Stimulated activated CD8-positive, alpha-beta memory T cell treated with anti-CD3 and anti-CD28 coated beads, Interleukin-12 subunit alpha, Interleukin-12 subunit beta, amount 100 ng/mL, for 24 hours (primary cell): ENCODE measurements around the gene ANKZF1.
A peak's percentile ranks its signal among the peaks of the same experiment; 100 is the strongest.
"Not testable (repeated sequence)": the region's sequence is repeated elsewhere in the genome, so short reads cannot be mapped to it uniquely, and the experiment has no call there.

Source experiments
- DNase-seq: peaks from one replicate; pipeline ENCODE4 v3.0.0-alpha.2; 2020; ENCODE audit errors: extremely low read depth

ANKZF1 gene

DNA sequence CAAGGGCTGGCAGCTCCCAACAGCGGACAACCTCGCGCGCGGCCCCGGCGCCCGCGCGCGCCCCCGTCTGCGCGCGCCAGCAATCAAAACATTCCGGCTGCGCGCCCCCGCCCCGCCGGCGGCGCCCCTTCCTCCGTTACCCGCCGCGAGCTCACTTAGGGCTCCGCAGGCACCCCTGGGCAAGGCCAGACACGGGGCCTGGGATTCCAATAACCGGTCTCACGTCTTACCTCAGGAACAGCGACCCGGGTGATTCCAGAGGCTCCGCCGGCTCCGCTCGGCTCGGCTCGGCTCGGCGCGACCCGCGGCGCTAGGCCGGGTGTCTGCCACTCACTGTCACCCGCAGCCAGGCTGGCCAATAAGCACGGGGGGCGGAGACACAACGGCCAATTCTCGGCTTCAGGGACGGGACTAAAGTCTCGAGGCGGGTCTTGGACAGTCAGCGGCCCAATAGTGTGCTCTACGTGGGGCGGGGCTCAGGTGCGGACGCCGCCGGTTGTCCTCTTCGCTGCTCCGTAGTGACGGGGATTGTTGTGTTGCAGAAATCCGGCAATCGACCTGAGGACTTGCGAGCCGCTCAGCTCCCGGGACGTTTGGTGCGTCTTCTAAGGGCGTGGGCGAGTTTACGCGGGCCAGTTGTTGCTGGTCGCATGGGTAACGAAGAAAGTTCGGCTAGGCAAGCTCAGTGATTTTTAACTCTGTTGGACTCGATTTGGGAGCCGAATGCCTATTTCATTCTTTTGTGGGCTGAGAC, at the start of gene ANKZF1, which contains the start of gene ATG9A:
ANKZF1 (plus strand) TSS at position 502 of the 754 bp plus-strand sequence. CDS start 452 bp downstream, outside the sequence.
ATG9A (minus strand) TSS at position 332 of the 754 bp plus-strand sequence. CDS start 1,612 bp downstream, outside the sequence.
- peak; percentile 96 for DNase-seq

- DNase-seq = no peak
Measured at GRCh38 chr2:219180961-219181360, 48.6 kb upstream of the ANKZF1 start.

- no peak for DNase-seq
Measured at GRCh38 chr2:219181531-219181930, 48.1 kb upstream of the ANKZF1 start.

DNA sequence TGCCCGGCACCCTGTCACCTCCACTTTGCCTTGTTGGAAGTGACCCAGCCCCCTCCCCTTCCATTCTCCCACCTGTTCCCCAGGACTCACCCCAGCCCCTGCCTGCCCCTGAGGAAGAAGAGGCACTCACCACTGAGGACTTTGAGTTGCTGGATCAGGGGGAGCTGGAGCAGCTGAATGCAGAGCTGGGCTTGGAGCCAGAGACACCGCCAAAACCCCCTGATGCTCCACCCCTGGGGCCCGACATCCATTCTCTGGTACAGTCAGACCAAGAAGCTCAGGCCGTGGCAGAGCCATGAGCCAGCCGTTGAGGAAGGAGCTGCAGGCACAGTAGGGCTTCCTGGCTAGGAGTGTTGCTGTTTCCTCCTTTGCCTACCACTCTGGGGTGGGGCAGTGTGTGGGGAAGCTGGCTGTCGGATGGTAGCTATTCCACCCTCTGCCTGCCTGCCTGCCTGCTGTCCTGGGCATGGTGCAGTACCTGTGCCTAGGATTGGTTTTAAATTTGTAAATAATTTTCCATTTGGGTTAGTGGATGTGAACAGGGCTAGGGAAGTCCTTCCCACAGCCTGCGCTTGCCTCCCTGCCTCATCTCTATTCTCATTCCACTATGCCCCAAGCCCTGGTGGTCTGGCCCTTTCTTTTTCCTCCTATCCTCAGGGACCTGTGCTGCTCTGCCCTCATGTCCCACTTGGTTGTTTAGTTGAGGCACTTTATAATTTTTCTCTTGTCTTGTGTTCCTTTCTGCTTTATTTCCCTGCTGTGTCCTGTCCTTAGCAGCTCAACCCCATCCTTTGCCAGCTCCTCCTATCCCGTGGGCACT, 47.1 kb upstream of the ANKZF1 start:
- no peak for DNase-seq

- DNase-seq = no peak
Measured at GRCh38 chr2:219183151-219183772, 46.3 kb upstream of the ANKZF1 start.

DNA sequence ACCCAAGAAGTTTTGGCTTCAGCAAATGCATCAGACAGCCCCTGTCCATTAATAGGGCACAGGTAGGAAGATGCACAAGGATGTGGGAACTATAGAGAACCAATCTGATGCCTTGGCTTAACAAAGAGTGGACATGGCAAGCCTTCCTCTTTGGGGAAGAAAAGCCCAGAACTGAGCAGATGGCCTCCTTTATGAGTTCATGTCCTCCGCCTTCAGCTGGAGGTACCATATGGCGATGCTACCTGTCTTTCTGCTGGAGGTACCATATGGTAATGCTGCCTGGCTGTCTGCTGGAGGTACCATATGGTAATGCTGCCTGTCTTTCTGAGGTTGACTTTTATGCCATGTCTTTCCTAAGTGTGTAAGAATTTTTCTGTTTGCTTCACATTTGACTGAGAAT, 45.5 kb upstream of the ANKZF1 start:
- no peak for DNase-seq

DNA sequence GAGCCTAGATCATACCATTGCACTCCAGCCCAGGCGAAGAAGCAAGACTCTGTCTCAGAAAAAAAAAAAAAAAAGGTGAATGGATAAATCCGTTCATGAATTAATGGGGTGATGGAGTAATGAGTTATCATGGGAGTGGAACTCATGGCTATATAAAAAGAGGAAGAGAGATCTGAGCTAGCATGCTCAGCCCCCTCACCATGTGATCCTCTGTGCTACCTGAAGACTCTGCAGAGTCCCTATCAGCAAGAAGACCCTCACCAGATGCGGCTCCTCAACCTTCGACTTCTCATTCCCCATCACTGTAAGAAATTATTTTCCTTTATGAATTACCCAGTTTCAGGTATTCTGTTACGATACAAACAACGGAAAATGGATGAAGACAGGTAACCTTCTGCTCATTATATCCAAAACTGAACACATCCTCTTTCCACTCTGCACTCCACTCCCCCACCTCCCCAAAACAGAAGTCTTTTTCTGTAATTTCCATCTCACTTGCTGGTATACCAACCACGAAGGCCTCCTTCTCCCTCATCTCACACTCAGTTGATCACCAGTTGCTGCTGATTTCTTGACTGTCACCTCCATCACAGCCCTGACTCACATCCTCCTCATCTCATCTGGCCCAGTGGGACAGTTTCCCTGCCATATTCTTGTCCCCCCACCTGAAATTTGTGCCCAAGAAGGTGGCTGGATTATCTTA, 42.7 kb upstream of the ANKZF1 start:
- DNase-seq = no peak

DNA sequence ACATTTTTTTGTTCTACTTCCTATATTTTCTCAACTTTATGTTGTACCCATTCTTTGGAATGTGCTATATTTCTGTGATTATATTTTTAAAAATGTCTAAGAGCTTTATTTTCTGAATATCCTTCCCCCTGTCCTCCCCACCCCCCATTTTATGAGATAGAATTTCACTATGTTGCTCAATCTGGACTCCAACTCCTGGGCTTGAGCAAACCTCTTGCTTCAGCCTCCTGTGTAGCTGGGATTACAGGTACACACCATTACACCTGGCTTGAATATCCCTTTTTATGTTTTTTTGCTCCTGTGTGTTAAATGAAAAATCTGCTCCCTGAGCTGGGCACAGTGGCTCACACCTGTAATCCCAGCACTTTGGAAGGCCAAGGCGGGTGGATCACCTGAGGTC, 32.2 kb upstream of the ANKZF1 start:
- no peak for DNase-seq

- DNase-seq = no peak
Measured at GRCh38 chr2:219198974-219199373, 30.6 kb upstream of the ANKZF1 start.

- DNase-seq = no peak
Measured at GRCh38 chr2:219199470-219200211, 30.0 kb upstream of the ANKZF1 start.

GRCh38 chr2:219200502-219201326, 28.9 kb upstream of the ANKZF1 start:
- not testable (repeated sequence) for DNase-seq

DNA sequence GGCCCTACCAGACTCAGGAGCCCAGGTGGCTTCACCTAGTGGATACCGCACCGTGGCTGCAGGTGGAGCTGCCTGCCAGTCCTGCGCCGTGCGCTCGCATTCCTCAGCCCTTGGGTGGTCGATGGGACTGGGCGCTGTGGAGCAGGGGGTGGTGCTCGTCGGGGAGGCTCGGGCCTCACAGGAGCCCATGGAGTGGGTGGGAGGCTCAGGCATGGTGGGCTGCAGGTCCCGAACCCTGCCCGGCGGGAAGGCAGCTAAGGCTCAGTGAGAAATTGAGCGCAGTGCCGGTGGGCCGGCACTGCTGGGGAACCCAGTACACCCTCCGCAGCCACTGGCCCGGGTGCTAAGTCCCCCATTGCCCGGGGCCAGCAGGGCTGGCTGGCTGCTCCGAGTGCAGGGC, 28.3 kb upstream of the ANKZF1 start:
- not testable (repeated sequence) for DNase-seq

DNA sequence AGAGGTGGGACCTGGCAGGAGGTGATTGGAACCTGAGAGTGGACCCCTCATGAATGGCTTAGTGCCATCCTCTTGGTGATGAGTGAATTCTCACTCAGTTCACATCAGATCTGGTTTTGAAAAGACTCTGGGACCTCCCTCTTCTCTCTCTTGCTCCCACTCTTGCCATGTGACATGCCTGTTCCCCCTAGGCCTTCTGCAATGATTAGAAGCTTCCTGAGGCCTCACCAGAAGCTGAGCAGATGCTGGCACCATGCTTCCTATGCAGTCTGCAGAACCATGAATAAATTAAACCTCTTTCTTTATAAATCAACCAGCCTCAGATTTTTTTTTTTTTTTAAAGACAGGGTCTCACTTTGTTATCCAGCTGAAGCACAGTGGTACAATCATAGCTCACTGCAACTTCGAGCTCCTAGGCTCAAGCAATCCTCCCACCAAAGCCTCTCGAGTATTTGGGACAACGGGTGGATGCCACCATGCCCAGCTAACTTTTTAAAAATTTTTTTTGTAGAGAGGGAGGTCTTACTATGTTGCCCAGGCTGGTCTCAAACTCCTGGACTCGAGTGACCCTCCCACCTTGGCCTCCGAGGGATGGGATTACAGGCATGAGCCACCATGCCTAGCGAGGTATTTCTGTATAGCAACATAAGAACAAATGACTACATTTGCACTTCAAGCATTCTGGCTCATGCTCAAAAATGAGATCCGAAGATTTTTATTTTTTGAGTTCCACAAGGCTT, 25.0 kb upstream of the ANKZF1 start:
- no peak for DNase-seq

GRCh38 chr2:219205165-219205538, 24.5 kb upstream of the ANKZF1 start:
- no peak for DNase-seq

GRCh38 chr2:219205981-219206327, 23.7 kb upstream of the ANKZF1 start:
- DNase-seq = no peak

GRCh38 chr2:219206328-219207133, 23.1 kb upstream of the ANKZF1 start, which contains the start of gene ZFAND2B:
TSS of gene ZFAND2B (plus strand) at chr2:219206782. CDS start at chr2:219206988, 206 bp downstream.
- peak; percentile 88 for DNase-seq

- no peak for DNase-seq
Measured at GRCh38 chr2:219207134-219207883, 22.3 kb upstream of the ANKZF1 start.
